Common myeloid progenitor, CD34-positive (primary cell): ENCODE results near the gene SH2B3.

ENCODE experiments used
- CTCF ChIA-PET: fragments of 350-600 bp; sonication (Branson Sonifier 250); formaldehyde crosslinking; loops from one replicate; lab custom pipeline; 2021; ENCODE audit warnings: antibody characterized with exemption; lab: Charles Lee
- POLR2A ChIA-PET: fragments of 350-600 bp; sonication (Branson Sonifier 250); formaldehyde crosslinking; loops from one replicate; lab custom pipeline; 2021; ENCODE audit warnings: antibody characterized with exemption; lab: Charles Lee
- DNase-seq, 3 donors: peaks; one replicate each; pipeline versions ENCODE4 v3.0.0 to v3.0.0-alpha.2; 2013
- H3K27ac ChIP-seq, 2 experiments: 1 replicate in 1 of 2; 2 replicates in 1 of 2; pipeline ENCODE4 v1.7.0; 2013; ENCODE audit warnings: inconsistent platforms in 2 of 2, low read length in 2 of 2, mild to moderate bottlenecking in 2 of 2, low read depth in 1 of 2, moderate library complexity in 1 of 2; ENCODE audit not compliant: severe bottlenecking in 2 of 2, insufficient read depth in 1 of 2, poor library complexity in 1 of 2
- H3K27me3 ChIP-seq, 5 experiments: replicated peaks in 2 of 5; 1 replicate in 3 of 5; 2 replicates in 2 of 5; pipeline versions ENCODE4 v1.6.1 to v1.7.0; 2013; ENCODE audit warnings: low read length in 4 of 5, mild to moderate bottlenecking in 2 of 5, moderate library complexity in 2 of 5, inconsistent platforms in 1 of 5; ENCODE audit not compliant: insufficient read depth in 5 of 5, control insufficient read depth in 4 of 5
- H3K36me3 ChIP-seq, 4 experiments: 1 replicate in 2 of 4; 2 replicates in 2 of 4; pipeline versions ENCODE4 v1.6.1 to v1.7.0; 2013; ENCODE audit warnings: low read length in 3 of 4, control low read depth in 1 of 4, mild to moderate bottlenecking in 1 of 4; ENCODE audit not compliant: control insufficient read depth in 4 of 4, insufficient read depth in 4 of 4
- H3K4me1 ChIP-seq, 4 experiments: 1 replicate in 3 of 4; 2 replicates in 1 of 4; pipeline versions ENCODE4 v1.6.1 to v1.7.1; 2013; ENCODE audit warnings: low read length in 3 of 4, mild to moderate bottlenecking in 3 of 4, control low read depth in 1 of 4, inconsistent platforms in 1 of 4, moderate library complexity in 1 of 4; ENCODE audit not compliant: control insufficient read depth in 4 of 4, insufficient read depth in 4 of 4; ENCODE audit errors: control extremely low read depth in 1 of 4
- H3K4me3 ChIP-seq, 7 experiments: 1 replicate in 4 of 7; 2 replicates in 3 of 7; pipeline versions ENCODE4 v1.5.1 to v1.7.0; 2013; ENCODE audit warnings: mild to moderate bottlenecking in 7 of 7, low read length in 6 of 7, moderate library complexity in 6 of 7, inconsistent platforms in 2 of 7, low read depth in 2 of 7, control low read depth in 1 of 7; ENCODE audit not compliant: insufficient read depth in 4 of 7, control insufficient read depth in 1 of 7; ENCODE audit errors: extremely low read depth in 1 of 7
- H3K9me3 ChIP-seq, 5 experiments: 1 replicate in 4 of 5; 2 replicates in 1 of 5; pipeline versions ENCODE4 v1.6.1 to v1.7.1; 2013; ENCODE audit warnings: low read length in 4 of 5, mild to moderate bottlenecking in 2 of 5, inconsistent platforms in 1 of 5, low read depth in 1 of 5, moderate library complexity in 1 of 5; ENCODE audit not compliant: control insufficient read depth in 4 of 5, insufficient read depth in 2 of 5; ENCODE audit errors: control extremely low read depth in 1 of 5
- WGBS: methylation state at CpG from one replicate; pipeline ENCODE4 v1.1.5; 2013; ENCODE audit not compliant: insufficient coverage; 5-methylcytosine and 5-hydroxymethylcytosine counted together

Gene SH2B3

GRCh38 chr12:111412007-111412829 is 6.5 kb downstream of the SH2B3 start:
- H3K4me3 ChIP-seq: peak overlapping the region in 3 of 7 experiments; percentile 9 to 31 (median 20)
- WGBS: 29% methylated on average over 14 of the region's 15 CpGs
- no peaks in the 10 kb centered on the region for H3K27me3 ChIP-seq
- no peaks in the 10 kb centered on the region for H3K9me3 ChIP-seq
- H3K4me1 ChIP-seq: peaks cover 17 to 81% (median 71%) of the 10 kb centered on the region in 4 experiments
- peak overlapping the region; percentile 25 to 79 for H3K27ac ChIP-seq
- peak in 2 of 3 donors; percentile 48 to 62 for DNase-seq
- CTCF ChIA-PET: interaction anchor here (1.2 to 27.3 kb wide), 8 partner anchors 9 to 43 kb away, joined by 3 to 820 read pairs (median 8); no protein-coding TSS in a partner anchor
- POLR2A ChIA-PET: interaction anchor here (0.7 to 2.0 kb wide), 4 partner anchors 26 to 221 kb away, joined by 3 to 6 read pairs (median 4); no protein-coding TSS in a partner anchor
- peaks cover 0 to 32% (median 4%) of the 10 kb centered on the region in 4 experiments for H3K36me3 ChIP-seq

DNA sequence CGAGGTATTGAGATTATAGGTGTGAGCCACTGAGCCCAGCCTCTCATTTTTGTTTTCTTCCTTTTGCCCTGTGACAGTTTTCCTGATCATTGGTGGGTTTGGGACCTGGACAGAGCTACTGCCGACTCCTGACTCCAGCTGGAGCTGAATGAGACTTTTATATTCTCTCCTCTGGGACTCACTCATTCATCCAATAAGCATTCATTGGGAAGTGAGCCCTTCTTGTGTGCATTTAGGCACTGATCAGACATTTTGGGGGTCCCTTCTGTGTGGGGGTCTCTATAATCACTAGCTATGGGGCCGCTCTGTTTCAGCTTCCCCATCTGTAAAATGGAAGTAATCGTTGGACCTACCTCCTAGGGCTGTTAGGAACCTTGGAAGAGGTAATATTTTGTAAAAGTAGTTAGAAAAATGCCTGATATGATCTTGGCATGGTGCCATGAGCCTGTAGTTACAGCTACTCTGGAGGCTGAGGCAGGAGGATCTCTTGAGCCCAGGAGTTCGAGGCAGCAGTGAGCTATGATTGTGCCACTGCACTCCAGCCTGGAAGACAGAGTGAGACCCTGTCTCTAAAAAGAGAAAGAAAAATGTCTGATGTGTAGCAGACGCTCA is 7.2 kb downstream of the SH2B3 start:
- Histone ChIP-seq H3K27me3 (no peaks in the 10 kb centered on the region), H3K27ac (peak overlapping the region in 1 of 2 experiments; percentile 79), H3K9me3 (no peaks in the 10 kb centered on the region), H3K4me1 (peaks cover 13 to 74% (median 64%) of the 10 kb centered on the region in 4 experiments), H3K4me3 (no peak overlapping the region), H3K36me3 (peaks cover 0 to 33% (median 8%) of the 10 kb centered on the region in 4 experiments)
- WGBS: 79% methylated on average over 6 of the region's 6 CpGs
- ChIA-PET CTCF (interaction anchor here (1.4 to 27.3 kb wide), 7 partner anchors 10 to 43 kb away, joined by 3 to 820 read pairs (median 9); no protein-coding TSS in a partner anchor), POLR2A (interaction anchor here (0.9 to 2.0 kb wide), 4 partner anchors 21 to 39 kb away, joined by 3 to 6 read pairs (median 4); no protein-coding TSS in a partner anchor)
- peak in 1 of 3 donors; percentile 36 for DNase-seq

GRCh38 chr12:111413442-111414086 is 7.8 kb downstream of the SH2B3 start:
- Histone ChIP-seq H3K9me3 (no peaks in the 10 kb centered on the region), H3K4me3 (no peak overlapping the region), H3K4me1 (peaks cover 8 to 68% (median 59%) of the 10 kb centered on the region in 4 experiments), H3K36me3 (peaks cover 0 to 37% (median 12%) of the 10 kb centered on the region in 4 experiments), H3K27me3 (no peaks in the 10 kb centered on the region), H3K27ac (no peak overlapping the region)
- peak in 1 of 3 donors; percentile 36 for DNase-seq
- 79% methylated on average over 9 of the region's 12 CpGs for WGBS
- ChIA-PET CTCF (interaction anchor here (1.6 to 27.3 kb wide), 6 partner anchors 10 to 34 kb away, joined by 4 to 820 read pairs (median 20); no protein-coding TSS in a partner anchor), POLR2A (interaction anchor here (1.2 kb wide), 1 partner anchor 21 kb away, joined by 4 read pairs; no protein-coding TSS in a partner anchor)

DNA sequence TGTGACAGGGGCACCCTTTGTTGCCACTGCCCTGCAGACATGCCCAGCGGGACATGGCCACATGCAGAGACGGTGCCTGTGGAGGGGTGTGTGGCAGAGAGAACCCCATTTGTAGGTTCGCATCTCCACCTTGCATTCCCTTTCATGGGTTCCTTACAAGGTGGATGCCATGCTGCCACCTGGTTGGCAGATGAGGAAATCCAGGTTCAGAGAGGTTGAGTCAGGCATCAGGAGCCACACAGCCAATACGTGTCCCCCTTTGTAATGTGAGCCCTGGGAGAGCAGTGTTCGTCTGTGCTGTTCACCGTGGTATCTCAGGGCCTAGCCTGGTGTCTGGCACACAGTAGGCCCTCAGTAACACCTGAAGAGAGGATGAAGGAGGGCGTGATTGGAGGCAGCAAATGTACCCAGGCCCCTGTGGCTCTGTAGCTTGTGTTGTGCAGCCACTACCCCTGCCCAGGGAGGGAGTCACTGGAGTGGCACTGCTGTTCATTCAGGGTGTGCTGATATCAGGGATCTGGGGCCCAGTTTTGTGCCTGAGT is 9.1 kb downstream of the SH2B3 start:
- Histone ChIP-seq H3K27ac (no peak overlapping the region), H3K27me3 (no peaks in the 10 kb centered on the region), H3K36me3 (peaks cover 3 to 45% (median 18%) of the 10 kb centered on the region in 4 experiments), H3K4me1 (peaks cover 6 to 56% (median 47%) of the 10 kb centered on the region in 4 experiments), H3K4me3 (no peak overlapping the region), H3K9me3 (no peaks in the 10 kb centered on the region)
- 100% methylated on average over 6 of the region's 7 CpGs for WGBS
- POLR2A ChIA-PET: interaction anchor here (0.8 kb wide), 1 partner anchor 24 kb away, joined by 3 read pairs; no protein-coding TSS in a partner anchor
- DNase-seq: no peak
- CTCF ChIA-PET: interaction anchor here (27.3 kb wide), 1 partner anchor 33 kb away, joined by 820 read pairs; no protein-coding TSS in a partner anchor

GRCh38 chr12:111417290-111417689 is 11.6 kb downstream of the SH2B3 start:
- no peaks in the 10 kb centered on the region for H3K27me3 ChIP-seq
- no peaks in the 10 kb centered on the region for H3K9me3 ChIP-seq
- H3K4me3 ChIP-seq: no peak overlapping the region
- CTCF ChIA-PET: interaction anchor here (0.7 to 1.4 kb wide), 3 partner anchors 8 to 34 kb away, joined by 3 to 4 read pairs (median 3); no protein-coding TSS in a partner anchor
- H3K27ac ChIP-seq: no peak overlapping the region
- peaks cover 3 to 32% (median 21%) of the 10 kb centered on the region in 4 experiments for H3K4me1 ChIP-seq
- WGBS: 100% methylated on average over 2 of the region's 2 CpGs
- DNase-seq: no peak
- peaks cover 4 to 68% (median 27%) of the 10 kb centered on the region in 4 experiments for H3K36me3 ChIP-seq
- POLR2A ChIA-PET: no interaction called here
